ENCODE measurements around the gene LRP5.
"Not testable (repeated sequence)": the region's sequence is repeated elsewhere in the genome, so short reads cannot be mapped to it uniquely, and the experiment has no call there.

Gene LRP5

DNA sequence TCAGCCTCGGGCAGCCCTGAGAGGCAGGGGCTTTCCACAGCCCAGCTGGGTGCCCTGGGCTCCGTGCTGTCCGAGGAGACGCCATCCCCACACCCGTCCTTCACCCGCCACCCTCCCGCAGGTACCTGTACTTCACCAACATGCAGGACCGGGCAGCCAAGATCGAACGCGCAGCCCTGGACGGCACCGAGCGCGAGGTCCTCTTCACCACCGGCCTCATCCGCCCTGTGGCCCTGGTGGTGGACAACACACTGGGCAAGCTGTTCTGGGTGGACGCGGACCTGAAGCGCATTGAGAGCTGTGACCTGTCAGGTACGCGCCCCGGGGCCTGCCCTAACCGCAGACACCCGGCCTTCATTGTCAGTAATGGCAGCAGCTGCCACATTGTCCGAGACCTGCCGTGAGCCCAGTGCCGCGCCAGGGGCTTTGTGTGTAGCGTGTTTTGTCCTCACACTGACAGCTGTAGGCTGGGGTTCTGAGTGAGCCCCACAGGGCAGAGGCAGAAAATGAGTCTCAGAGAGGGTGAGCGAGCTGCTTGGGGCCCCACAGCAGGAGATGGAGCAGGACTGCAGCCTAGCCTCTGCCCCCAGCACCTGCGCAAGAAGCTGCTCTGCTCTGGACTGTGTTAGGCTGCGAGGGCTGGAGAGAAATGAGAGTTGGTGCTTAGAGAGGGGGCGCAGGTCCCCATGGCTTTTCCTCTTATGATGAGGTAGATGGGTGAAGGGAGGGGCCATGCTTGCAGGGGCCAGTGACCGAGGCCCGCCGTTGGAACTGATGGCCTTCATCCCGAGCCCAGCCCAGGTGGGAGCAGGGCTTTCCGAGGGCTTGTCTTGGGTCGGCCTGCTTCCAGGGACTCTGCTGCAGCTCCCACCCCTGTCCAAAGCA lies 112.8 kb downstream of the LRP5 start:
- no peak for DNase-seq

DNA sequence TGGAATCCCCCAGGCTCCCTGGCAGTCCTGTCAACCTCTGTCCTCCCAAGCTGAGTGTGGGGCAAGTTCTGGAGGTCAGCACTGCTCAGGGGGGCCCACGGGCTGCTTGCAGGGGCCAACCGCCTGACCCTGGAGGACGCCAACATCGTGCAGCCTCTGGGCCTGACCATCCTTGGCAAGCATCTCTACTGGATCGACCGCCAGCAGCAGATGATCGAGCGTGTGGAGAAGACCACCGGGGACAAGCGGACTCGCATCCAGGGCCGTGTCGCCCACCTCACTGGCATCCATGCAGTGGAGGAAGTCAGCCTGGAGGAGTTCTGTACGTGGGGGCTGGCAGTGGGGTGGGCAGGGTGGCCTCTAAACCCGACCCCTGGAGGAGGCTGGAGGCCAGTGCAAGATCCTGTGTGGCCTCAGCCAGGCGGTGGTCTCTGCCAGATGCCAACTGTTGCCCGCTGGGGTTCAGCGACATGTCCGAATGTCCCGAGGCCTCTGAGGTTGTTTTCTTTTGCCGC lies 113.5 kb downstream of the LRP5 start:
- DNase-seq = no peak

DNA sequence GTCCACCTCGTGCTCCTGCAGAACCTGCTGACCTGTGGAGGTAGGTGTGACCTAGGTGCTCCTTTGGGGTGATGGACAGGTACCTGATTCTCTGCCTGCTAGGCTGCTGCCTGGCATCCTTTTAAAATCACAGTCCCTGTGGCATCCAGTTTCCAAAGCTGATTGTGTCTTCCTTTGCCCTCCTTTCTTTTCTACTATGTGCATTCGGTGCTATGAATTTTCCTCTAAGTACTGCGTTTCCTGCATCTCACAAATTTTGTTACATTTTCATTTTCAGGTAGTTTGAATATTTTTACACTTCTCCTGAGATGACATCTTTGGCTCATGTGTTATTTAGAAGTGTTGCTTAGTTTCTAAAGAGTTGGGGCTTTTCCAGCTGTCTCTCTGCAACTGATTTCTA lies 117.3 kb downstream of the LRP5 start:
- DNase-seq = no peak

DNA sequence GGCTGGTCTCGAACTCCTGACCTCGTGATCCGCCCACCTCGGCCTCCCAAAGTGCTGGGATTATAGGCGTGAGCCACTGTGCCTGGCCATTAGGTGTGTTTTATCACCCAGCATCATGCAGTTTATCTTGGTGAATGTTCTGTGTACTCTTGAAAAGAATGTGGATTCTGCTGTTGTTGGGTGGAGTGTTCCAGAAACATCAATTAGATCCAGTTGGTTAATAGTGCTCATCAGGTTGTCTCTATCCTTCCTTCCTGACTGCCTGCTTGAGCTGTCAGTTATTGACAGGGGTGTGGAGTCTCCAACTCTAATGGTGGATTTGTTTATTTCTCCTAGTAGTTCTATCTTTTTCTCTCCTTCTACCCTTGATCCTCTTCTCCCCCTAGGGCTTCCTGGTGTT lies 118.0 kb downstream of the LRP5 start:
- no peak for DNase-seq

DNA sequence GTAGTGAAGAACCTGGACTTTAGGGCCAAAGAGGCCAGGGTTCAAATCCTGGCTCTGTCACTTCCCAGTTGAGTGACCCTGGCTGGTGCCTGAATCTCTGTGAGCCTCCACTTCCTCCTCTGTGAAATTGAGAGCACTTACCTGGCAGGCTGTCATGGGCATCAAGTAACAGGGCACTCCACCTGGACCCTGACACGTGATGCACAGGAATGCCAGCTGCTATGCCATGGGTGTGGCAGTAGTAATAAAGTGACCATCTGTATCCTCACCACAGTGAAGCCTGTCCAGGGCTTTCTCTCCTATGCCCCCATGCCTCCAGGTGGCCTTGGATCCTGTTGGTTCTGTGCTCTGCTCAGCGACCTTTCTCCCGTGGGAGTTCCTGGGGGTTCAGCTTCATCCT lies 118.4 kb downstream of the LRP5 start:
- DNase-seq = no peak

DNA sequence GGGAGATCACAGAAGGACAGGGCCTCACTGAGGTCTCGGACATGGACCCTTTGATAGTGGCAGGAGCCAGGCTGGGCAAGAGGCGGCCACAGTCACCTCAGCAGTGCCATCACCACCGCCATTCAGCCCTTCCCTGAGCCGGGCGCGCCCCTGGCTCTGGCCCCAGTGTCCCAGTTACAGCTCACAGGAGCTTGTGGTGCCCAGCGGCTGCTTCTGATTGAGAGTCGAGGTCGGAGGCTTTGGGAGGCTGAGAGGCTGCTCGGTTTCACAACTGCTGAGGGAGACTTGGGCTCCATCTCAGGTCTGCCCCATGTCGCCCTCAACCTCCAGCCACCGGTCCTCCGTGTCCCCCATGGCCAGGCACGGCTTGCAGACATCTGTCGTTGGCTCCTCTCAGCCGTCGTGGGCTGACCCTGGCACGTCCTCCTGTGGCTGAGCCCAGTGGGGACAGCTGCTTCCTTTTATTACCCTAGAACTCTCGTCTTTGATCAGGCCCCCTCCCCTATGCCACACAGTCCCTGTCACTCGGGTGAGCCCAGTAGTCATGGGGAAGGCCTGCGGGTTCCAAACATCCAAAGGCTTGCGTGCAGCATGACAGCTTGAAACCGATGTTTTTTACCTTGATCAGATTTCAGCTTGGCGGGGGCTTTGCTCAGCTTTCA lies 119.7 kb downstream of the LRP5 start:
- no peak for DNase-seq

DNA sequence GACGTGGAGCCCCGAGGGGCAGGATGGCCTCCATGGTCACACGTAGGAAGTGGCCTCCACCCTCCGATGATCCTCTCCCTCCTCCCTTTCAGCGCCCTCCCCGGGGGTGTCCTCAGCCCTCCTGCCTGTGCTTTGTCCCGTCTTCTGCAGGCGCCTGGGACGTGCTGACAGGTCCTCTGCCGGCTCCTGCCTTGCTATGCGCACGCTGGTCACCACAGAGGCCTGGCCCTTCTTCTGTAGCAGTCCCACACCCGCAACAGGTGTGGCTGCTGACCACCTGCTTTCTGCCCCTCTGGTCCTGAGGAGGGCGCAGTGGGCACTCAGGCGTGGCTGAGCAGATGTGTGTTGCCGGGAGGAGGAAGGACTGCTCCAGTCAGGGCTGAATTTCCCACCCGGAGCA lies 120.5 kb downstream of the LRP5 start:
- DNase-seq = no peak

DNA sequence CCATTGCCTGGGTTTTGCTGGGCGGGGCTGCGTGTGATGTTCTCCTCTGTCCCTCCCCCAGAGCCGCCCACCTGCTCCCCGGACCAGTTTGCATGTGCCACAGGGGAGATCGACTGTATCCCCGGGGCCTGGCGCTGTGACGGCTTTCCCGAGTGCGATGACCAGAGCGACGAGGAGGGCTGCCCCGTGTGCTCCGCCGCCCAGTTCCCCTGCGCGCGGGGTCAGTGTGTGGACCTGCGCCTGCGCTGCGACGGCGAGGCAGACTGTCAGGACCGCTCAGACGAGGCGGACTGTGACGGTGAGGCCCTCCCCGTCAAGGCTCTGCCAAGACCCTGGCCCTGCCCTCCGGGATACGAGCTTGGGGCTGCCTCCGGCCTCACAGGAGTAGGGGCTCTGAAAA lies 121.2 kb downstream of the LRP5 start:
- no peak for DNase-seq

DNA sequence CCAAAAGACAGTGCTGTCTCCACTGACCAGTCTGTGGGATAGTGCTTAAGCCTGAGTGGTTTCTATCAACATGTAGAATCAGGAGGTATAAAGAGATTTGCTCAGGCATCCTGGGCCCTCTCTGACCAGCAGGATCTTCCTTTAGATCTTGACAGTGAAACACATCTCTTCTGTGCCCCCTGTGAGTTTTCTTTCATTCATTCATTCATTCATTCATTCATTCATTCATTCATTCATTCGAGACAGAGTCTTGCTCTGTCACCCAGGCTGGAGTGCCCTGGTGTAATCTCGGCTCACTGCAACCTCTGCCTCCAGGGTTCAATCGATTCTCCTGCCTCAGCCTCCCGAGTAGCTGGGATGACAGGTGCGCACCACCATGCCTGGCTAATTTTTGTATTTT lies 121.8 kb downstream of the LRP5 start:
- DNase-seq = not testable (repeated sequence)

DNA sequence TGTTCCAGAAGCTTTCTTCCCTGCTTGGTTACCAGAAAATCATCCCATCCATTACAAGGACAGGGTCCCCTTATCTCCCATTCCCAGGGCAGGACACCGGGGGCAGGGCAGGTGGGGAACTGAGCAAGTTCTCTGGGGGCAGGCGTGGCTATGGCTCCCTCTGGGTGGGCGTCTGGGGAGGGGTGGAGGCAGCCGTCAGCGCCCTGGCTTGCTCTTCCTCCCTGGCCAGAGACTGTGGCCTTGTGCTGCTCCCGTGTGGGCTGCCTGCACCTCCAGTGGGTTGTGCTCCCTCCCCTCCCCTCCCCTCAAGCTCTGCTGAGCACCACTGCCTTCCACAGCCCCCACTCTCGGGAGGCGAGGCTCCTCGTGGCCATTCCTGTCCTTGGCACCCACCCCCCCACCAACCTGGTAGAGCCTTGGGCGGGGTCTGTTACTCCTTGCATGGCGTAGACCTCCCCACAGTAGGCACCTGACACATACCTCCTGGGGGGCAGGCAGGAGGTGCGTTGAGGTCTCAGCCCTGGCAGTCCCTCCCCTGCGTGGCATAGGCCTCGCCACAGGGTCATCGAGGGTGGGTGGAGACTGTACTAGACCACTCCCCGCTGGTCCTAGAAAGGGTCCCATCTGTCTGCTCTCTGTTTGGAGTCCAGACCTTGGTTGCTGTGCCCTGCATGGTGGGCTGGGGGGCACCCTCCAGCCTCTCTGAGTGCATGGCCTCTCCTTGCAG lies 123.9 kb downstream of the LRP5 start:
- DNase-seq = no peak

DNA sequence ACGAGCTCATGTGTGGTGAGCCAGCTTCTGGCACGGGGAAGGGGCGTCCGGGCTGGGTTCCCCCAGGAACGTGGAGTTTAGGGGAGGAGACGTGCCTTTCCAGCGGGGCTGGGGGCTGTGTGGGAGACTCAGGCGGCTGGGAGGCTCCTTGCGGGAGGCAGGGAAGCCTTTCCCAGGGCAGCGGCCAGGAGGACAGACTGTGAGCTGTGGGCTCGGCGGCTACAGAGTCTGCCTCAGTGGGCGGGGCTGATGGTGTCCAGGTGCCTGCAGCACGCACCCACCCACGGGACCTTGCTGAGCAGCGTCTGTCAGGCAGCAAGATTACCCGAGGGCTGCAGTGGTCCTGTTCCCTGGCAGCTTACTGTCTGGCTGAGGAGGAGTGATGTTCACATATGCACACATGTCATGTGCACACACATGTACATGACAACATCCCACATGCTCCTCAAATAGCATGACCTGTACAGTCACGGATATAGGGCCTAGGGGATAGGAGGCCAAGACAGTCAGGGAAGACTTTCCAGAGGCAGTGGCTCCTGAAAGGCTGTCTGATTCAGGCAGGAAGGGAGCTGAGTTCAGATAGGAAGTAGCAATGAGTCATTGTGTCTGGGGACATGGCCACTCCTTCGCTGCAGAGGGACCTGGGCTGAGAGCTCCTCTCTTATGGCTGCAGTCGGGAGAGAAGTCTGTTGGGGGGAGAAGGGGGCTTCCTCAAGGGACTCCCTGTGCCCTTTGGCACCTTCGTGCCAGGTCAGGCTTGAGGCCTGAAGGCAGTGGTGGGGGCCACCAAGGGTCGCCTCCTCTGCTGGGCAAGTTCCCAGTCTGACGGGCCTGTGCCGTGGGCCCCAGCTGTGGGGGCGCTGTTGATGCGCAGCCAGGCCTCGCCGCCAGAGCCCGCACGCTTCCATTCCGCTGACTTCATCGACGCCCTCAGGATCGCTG lies 124.9 kb downstream of the LRP5 start:
- DNase-seq = peak; percentile 17

DNA sequence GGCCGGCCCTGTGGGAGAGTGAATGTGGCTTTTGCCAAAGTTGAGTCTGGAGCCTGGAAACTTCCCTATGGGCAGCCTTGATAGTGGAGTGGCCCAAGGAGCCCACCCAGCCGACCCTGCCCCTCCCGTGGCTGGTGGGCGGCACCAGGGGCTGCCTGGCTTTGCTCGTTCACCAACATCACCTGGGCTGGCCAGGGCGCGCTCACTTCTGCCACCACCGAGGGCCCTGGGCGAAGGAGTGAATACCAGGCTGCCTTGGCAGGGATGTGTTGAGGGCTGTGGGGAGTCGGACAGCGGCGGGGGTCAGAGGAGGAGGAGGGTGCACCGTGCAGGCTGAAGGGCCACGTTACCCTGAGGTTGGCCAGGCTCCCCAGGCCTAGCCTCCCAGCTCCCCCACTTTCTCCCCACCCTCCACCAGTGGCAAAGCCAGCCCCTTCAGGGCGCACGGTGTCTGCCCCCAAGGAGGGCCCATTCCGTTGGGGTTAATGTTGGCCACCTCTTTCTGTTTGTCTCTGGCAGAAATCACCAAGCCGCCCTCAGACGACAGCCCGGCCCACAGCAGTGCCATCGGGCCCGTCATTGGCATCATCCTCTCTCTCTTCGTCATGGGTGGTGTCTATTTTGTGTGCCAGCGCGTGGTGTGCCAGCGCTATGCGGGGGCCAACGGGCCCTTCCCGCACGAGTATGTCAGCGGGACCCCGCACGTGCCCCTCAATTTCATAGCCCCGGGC lies 125.7 kb downstream of the LRP5 start:
- DNase-seq = no peak

DNA sequence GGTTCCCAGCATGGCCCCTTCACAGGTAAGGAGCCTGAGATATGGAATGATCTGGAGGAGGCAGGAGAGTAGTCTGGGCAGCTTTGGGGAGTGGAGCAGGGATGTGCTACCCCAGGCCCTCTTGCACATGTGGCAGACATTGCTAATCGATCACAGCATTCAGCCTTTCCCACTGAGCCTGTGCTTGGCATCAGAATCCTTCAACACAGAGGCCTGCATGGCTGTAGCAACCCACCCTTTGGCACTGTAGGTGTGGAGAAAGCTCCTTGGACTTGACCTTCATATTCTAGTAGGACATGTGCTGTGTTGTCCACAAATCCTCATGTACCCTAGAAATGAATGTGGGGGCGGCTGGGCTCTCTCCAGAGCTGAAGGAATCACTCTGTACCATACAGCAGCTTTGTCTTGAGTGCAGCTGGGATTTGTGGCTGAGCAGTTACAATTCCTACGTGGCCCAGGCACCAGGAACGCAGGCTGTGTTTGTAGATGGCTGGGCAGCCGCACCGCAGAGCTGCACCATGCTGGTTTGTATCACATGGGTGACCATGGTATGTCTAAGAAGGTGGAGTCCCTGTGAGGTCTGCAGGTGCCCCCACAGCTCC lies 126.4 kb downstream of the LRP5 start:
- DNase-seq = no peak

DNA sequence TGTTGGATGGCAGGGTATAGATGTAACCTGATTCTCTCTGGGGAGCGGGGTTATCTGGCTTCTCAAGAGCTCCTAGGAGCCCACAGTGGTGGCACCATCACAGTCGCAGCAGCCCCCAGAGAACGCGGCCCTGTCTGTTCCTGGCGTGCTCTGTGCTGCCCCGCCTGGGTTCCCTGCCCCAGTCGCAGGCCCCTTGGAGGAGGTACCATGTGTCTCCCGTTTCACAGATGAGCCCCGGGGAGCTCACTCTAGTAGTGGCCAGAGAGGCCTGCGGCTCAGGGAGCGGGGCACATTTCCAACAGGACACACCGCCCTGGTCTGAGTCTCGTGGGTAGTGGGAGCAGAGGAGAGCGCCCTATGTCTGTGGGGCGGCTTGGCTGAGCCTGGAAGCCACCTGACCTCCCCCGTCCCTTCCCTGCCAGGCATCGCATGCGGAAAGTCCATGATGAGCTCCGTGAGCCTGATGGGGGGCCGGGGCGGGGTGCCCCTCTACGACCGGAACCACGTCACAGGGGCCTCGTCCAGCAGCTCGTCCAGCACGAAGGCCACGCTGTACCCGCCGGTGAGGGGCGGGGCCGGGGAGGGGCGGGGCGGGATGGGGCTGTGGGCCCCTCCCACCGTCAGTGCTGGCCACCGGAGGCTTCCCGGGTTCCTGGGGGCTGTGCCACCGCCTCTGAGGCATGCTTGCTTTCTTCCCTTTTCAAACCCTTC lies 127.1 kb downstream of the LRP5 start:
- no peak for DNase-seq

DNA sequence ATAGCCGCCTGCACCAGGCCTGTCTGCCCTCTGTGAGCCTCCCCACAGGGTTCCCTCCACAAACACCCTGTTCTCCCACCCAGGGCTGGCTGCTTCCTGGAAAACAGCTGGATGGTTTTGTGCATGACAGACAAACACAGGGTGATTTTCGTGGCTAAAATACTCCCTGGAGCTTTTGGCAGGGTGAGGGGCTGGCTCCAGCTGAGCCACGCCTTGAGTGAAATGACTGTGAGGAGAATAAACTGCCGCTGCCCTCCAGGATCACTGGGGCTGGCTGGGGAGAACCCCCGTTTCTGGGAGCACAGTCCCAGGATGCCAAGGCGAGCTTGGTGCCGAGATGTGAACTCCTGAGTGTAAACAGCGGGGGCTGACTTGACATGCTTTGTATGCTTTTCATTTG lies 127.8 kb downstream of the LRP5 start:
- DNase-seq = no peak

DNA sequence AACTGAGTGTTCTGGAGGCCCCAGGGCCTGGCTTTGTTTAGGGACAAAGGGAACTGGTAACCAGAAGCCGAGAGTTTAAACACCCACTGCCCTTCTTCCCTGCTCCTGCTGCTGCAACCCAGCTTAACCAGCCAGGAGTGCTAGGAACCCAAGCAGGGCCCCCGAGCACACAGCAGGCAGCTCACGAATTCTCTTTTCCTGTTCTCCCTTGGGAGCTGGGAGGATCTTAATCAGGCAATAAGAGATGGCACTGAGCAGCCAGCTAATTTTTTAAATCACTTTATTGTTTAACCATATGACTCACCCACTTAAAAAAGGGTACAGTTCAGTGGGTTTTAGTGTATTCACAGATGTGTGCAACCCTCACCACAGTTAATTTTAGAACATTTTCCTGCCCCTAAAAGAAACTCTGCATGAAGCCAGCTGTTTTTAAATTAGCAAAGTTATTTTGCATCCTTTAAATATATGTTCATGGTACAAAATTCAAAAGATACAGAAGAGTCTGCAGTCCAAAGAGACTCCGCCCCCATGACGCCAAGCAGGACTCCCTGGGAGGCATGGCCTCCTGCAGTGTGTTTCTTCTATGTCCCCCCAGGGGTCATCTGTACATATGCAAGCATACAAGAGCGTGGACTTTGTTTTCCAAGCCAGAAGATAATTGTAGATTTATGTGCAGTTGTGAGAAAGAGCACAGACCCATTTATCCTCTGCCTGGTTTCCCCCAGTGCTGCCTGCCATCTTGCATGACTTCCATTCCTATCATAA lies 129.3 kb downstream of the LRP5 start:
- no peak for DNase-seq

DNA sequence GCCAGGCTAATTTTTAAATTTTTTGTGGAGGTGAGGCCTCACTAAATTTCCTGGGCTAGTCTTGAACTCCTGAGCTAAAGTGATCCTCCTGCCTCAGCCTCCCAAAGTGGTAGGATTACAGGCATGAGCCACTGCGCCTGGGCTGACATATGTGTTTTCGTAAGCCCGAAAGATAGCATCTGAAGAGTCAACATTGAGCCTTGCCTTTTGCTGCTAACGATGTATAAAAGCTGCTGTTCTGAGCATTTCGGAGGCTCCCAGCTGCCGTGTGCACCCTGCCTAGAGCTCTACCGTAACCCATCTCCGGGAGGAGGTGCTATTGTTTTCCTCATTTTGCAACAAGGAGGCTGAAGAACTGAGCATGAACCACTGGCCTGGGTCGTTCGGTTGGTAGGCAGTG lies 130.0 kb downstream of the LRP5 start:
- DNase-seq = no peak

DNA sequence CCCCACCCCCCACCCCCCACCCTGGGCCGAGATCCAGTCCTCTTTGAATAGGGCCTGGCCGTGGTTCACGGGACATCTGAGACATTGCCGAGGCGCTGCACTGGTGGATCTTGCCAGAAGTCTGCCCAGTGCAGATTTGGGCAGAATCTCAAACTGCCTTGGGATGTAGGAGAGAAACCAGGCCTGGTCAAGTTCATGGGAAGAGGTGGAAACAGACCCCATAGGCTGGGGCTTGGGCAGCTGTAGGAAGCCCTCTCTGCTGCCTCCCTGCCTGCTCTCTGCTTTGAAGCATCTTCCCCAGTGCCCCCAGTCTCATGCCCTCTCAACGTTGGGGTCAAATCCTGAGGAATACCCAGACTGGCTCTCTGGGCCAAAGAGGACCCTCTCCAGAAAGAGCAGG lies 132.2 kb downstream of the LRP5 start:
- DNase-seq = no peak

DNA sequence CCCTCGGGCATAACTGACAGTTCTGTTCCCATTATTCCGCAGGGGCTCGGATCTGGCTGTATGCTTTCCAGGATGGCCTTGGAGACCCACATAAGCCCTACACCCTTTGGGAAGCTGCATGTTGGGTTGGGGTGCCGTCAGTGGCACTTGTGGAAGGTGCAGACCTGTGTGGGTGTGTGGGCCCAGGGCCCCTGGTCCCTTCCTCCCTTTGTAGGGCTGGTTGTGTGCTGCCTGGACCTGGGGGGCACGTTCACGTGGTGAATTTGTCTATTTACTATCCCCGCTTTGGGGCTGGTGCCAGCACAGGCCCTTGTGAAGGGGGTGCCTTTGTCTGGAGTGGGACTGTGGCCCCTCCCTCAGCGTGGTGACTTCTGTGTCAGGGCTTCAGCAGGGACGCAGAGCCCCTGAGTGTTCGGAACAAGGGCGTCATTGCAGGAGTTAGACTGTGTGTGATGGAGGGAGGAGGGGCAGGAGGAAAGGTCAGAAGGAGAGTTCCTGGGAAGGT lies 133.2 kb downstream of the LRP5 start:
- DNase-seq = no peak

Measured in activated CD4-positive, alpha-beta T cell treated with anti-CD3 and anti-CD28 coated beads, Interleukin-2, Interleukin-6, amounts not matched to agents 100 ng/mL and 50 ng/mL, durations not matched to agents 16 hours and 8 hours (primary cell).